SK-N-SH (cell line): ENCODE results near the gene SMG7. TPM values are rescaled to one million over a fixed set of nuclear protein-coding genes. Genes with fewer than 3 reads are reported as not detected.

Source experiments
- CTCF ChIA-PET: fragments of 300-600, 350-600 bp; formaldehyde crosslinking; extraction: SDS; loops from one replicate; lab custom pipeline; 2021; lab: Yijun Ruan, JAX
- POLR2A ChIA-PET: fragments of 350-600 bp; sonication (Branson Sonifier 250); formaldehyde crosslinking; extraction: SDS; loops from one replicate; lab custom pipeline; 2020; ENCODE audit warnings: antibody characterized with exemption, inconsistent platforms; lab: Yijun Ruan, JAX
- DNase-seq: peaks from one replicate; pipeline ENCODE4 v3.0.0; 2012
- H2AFZ ChIP-seq: fragments of 200-600 bp; sonication (generic); 2 replicates; pipeline ENCODE4 v1.8.1; 2016; ENCODE audit warnings: antibody characterized with exemption, mild to moderate bottlenecking, low read depth
- H3F3A ChIP-seq: fragments of 200-600 bp; sonication (generic); replicated peaks from 2 replicates; pipeline ENCODE3; 2016; ENCODE audit warnings: antibody characterized with exemption, mild to moderate bottlenecking; ENCODE audit not compliant: insufficient read depth
- H3K27ac ChIP-seq, 2 experiments: fragments of 200-500 bp in 1 of 2; fragments of 200-600 bp in 1 of 2; sonication (Bioruptor generic) in 1 of 2; sonication (generic), shearing (Covaris generic) in 1 of 2; 2 replicates each; pipeline versions ENCODE4 v1.5.1 to v1.6.1; 2014 to 2016; ENCODE audit warnings: low read depth in 2 of 2, inconsistent platforms in 1 of 2, low read length in 1 of 2, mild to moderate bottlenecking in 1 of 2, mixed read lengths in 1 of 2
- H3K27me3 ChIP-seq: fragments of 200-600 bp; sonication (generic), shearing (Covaris generic); 2 replicates; pipeline ENCODE4 v1.6.1; 2016; ENCODE audit warnings: mixed run types; ENCODE audit not compliant: insufficient read depth
- H3K36me3 ChIP-seq, 2 experiments: fragments of 200-500 bp in 1 of 2; fragments of 200-600 bp in 1 of 2; sonication (Bioruptor generic) in 1 of 2; sonication (generic) in 1 of 2; replicated peaks in 1 of 2; 2 replicates each; pipeline versions ENCODE3 to v1.5.1; 2014 to 2016; ENCODE audit warnings: low read length in 1 of 2, mild to moderate bottlenecking in 1 of 2; ENCODE audit not compliant: insufficient read depth in 2 of 2, control insufficient read depth in 1 of 2
- H3K4me1 ChIP-seq, 2 experiments: fragments of 200-500 bp in 1 of 2; fragments of 200-600 bp in 1 of 2; sonication (Bioruptor generic) in 1 of 2; sonication (generic), shearing (Covaris generic) in 1 of 2; 2 replicates each; pipeline versions ENCODE4 v1.5.1 to v1.6.1; 2014 to 2016; ENCODE audit warnings: low read depth in 1 of 2, low read length in 1 of 2, mixed run types in 1 of 2; ENCODE audit not compliant: insufficient read depth in 2 of 2, control insufficient read depth in 1 of 2
- H3K4me2 ChIP-seq: fragments of 200-600 bp; sonication (generic), shearing (Covaris generic); 2 replicates; pipeline ENCODE4 v1.6.1; 2017; ENCODE audit warnings: mixed run types
- H3K4me3 ChIP-seq, 2 experiments: fragments of 200-500 bp in 1 of 2; fragments of 200-600 bp in 1 of 2; sonication (Bioruptor generic) in 1 of 2; sonication (generic), shearing (Covaris generic) in 1 of 2; 2 replicates each; pipeline versions ENCODE4 v1.5.1 to v1.8.1; 2014 to 2016; ENCODE audit warnings: low read depth in 2 of 2, inconsistent platforms in 1 of 2, low read length in 1 of 2, mild to moderate bottlenecking in 1 of 2, mixed read lengths in 1 of 2, moderate library complexity in 1 of 2
- H3K79me2 ChIP-seq: fragments of 200-600 bp; sonication (generic); 2 replicates; pipeline ENCODE4 v1.8.1; 2017; ENCODE audit warnings: mild to moderate bottlenecking; ENCODE audit not compliant: insufficient read depth
- H3K9ac ChIP-seq: fragments of 200-600 bp; sonication (generic); 2 replicates; pipeline ENCODE4 v1.6.1; 2017; ENCODE audit warnings: mixed run types
- H3K9me2 ChIP-seq: fragments of 200-600 bp; sonication (generic); 2 replicates; pipeline ENCODE4 v1.6.1; 2017; ENCODE audit warnings: mixed run types
- H3K9me3 ChIP-seq: fragments of 200-600 bp; sonication (generic); 2 replicates; pipeline ENCODE4 v1.6.1; 2017; ENCODE audit warnings: mixed run types, mild to moderate bottlenecking, moderate library complexity
- H4K20me1 ChIP-seq: fragments of 200-600 bp; sonication (generic); 2 replicates; pipeline ENCODE4 v1.6.1; 2017; ENCODE audit warnings: mild to moderate bottlenecking, mixed run types; ENCODE audit not compliant: insufficient read depth
- CHD2 ChIP-seq: fragments of 150-350 bp; IDR thresholded peaks from 2 replicates; pipeline ENCODE4 v1.6.1; 2018; ENCODE audit warnings: low read length; ENCODE audit not compliant: partially characterized antibody
- FOSL2 ChIP-seq: IDR thresholded peaks from 2 replicates; pipeline ENCODE4 v1.4.0; 2012; ENCODE audit warnings: low read depth, mild to moderate bottlenecking, moderate library complexity, borderline replicate concordance
- FOXM1 ChIP-seq: IDR thresholded peaks from 2 replicates; pipeline ENCODE4 v1.4.0; 2012; ENCODE audit warnings: low read depth, mild to moderate bottlenecking
- MEF2A ChIP-seq: IDR thresholded peaks from 2 replicates; pipeline ENCODE4 v1.4.0; 2012; ENCODE audit warnings: low read depth, borderline replicate concordance
- NFIC ChIP-seq: IDR thresholded peaks from 2 replicates; pipeline ENCODE4 v1.4.0; 2012; ENCODE audit warnings: borderline replicate concordance
- NRF1 ChIP-seq: IDR thresholded peaks from 2 replicates; pipeline ENCODE4 v1.6.1; 2012; ENCODE audit warnings: low read depth, mild to moderate bottlenecking, low read length
- RAD21 ChIP-seq: IDR thresholded peaks from 2 replicates; pipeline ENCODE4 v1.6.1; 2012; ENCODE audit warnings: mild to moderate bottlenecking, low read length
- RXRA ChIP-seq: IDR thresholded peaks from 2 replicates; pipeline ENCODE4 v1.4.0; 2012; ENCODE audit warnings: low read depth, mild to moderate bottlenecking, borderline replicate concordance
- SMC3 ChIP-seq: IDR thresholded peaks from 2 replicates; pipeline ENCODE4 v1.6.1; 2012; ENCODE audit warnings: low read depth, low read length, improper control_type of control experiment
- TAF1 ChIP-seq: IDR thresholded peaks from 2 replicates; pipeline ENCODE4 v1.6.1; 2012; ENCODE audit warnings: low read depth, mild to moderate bottlenecking, low read length, moderate library complexity, borderline replicate concordance
- TCF12 ChIP-seq: IDR thresholded peaks from 2 replicates; pipeline ENCODE4 v1.4.0; 2012
- TEAD4 ChIP-seq: IDR thresholded peaks from 2 replicates; pipeline ENCODE4 v1.4.0; 2012; ENCODE audit warnings: mild to moderate bottlenecking, borderline replicate concordance; ENCODE audit not compliant: insufficient read depth
- YY1 ChIP-seq: IDR thresholded peaks from 2 replicates; pipeline ENCODE4 v1.4.0; 2012; ENCODE audit warnings: low read depth, mild to moderate bottlenecking
- WGBS: methylation state at CpG from one replicate; pipeline ENCODE4 v1.1.6; 2017; ENCODE audit warnings: low lambda C conversion rate; 5-methylcytosine and 5-hydroxymethylcytosine counted together
- polyA plus RNA-seq, 3 experiments: library from polyadenylated mRNA; depleted of rRNA; stranded (reverse); fragments of >200 nt; gene quantifications; 2 replicates each; pipeline ENCODE4 v1.2.3, GENCODE V29; 2012
- TF ChIP-seq, protein P1 (sequence below): fragments of 200-600 bp; sonication (generic); IDR thresholded peaks from 2 replicates; pipeline ENCODE4 v1.6.1; 2017; ENCODE audit warnings: antibody characterized with exemption, mild to moderate bottlenecking, moderate library complexity
- TF ChIP-seq, protein P2 (sequence below): IDR thresholded peaks from 2 replicates; pipeline ENCODE4 v1.6.1; 2012; ENCODE audit warnings: mild to moderate bottlenecking, low read depth, low read length, moderate library complexity
- TF ChIP-seq, protein P3 (sequence below): IDR thresholded peaks from 2 replicates; pipeline ENCODE4 v1.4.0; 2012; ENCODE audit warnings: low read depth
- TF ChIP-seq, protein P4 (sequence below): IDR thresholded peaks from 2 replicates; pipeline ENCODE4 v1.4.0; 2012; ENCODE audit warnings: low read depth, borderline replicate concordance
- TF ChIP-seq, protein P5 (sequence below): IDR thresholded peaks from 2 replicates; pipeline ENCODE4 v1.4.0; 2012; ENCODE audit warnings: low read depth, borderline replicate concordance
- TF ChIP-seq, protein P6 (sequence below): fragments of 150-350 bp; IDR thresholded peaks from 2 replicates; pipeline ENCODE4 v1.6.1; 2016; ENCODE audit warnings: mild to moderate bottlenecking, low read depth, low read length
- TF ChIP-seq, protein P7 (sequence below): fragments of 150-350 bp; IDR thresholded peaks from 2 replicates; pipeline ENCODE4 v1.6.1; 2017; ENCODE audit warnings: antibody characterized with exemption, low read length, low read depth, borderline replicate concordance

SMG7 gene
- polyA plus RNA-seq, 1 of the 3 experiments (the other 2 are of a cell fraction): 19.8 TPM

DNA sequence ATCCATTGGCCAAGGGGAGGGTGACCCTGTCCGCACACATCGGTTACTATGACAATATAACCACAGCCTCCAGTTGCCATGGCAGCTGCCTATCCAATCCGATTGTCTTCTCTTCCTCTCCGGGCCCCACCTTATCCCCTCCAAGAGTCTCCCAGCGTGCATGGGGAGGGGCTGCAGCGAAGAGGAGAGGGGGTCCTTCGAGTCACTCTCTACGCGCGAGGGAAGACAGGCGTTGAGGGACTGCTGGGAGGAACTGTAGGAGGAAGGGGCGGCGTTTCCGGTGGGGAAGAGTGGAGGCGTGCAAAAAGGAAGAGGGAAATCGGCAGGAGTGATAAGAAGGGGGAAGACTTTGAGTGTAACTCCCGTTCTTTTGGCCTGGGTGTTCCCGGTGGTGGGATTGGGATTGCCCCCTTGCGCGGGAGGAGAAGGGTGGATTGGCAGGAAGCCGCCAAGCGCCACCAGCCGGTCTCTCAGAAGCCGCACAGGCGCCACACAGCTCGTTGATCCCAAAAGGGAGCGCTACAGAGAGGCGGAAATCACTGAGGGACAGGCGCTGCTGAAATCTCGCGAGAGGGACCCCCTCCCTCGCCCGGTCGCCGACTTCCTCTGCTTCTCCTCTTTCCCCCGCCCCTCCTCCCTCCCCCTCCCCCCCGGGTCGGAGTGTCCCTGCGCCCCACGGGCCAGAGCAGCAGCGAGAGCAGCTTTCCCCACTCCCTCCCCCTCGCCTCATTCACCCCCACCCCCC lies 384 bp upstream of the SMG7 start:
- under 1% methylated on average over 40 of the region's 42 CpGs for WGBS
- peaks cover 8% of the 10 kb centered on the region for H3F3A ChIP-seq
- DNase-seq: peak; percentile 96
- peak overlapping the region; percentile 87 for H2AFZ ChIP-seq
- H4K20me1 ChIP-seq: peaks cover 33% of the 10 kb centered on the region
- no peaks in the 10 kb centered on the region for H3K9me3 ChIP-seq
- ChIA-PET CTCF (interaction anchor here (0.7 to 1.5 kb wide), 2 partner anchors 73 to 132 kb away, joined by 5 to 7 read pairs; no protein-coding TSS in a partner anchor), POLR2A (interaction anchor here (1.1 kb wide), 1 partner anchor 142 kb away, joined by 3 read pairs; no protein-coding TSS in a partner anchor)
- peak overlapping the region; percentile 83 to 96 for H3K4me3 ChIP-seq
- H3K79me2 ChIP-seq: peaks cover 45% of the 10 kb centered on the region
- H3K9ac ChIP-seq: peak overlapping the region; percentile 95
- peak overlapping the region; percentile 99 to 100 for H3K27ac ChIP-seq
- H3K27me3 ChIP-seq: no peaks in the 10 kb centered on the region
- no peaks in the 10 kb centered on the region for H3K9me2 ChIP-seq
- H3K4me1 ChIP-seq: peaks cover 0 to 4% of the 10 kb centered on the region in 2 experiments; a peak in 3 of 4 replicates
- H3K4me2 ChIP-seq: peak overlapping the region; percentile 88
- H3K36me3 ChIP-seq: peaks cover 0 to 5% of the 10 kb centered on the region in 2 experiments
- TF ChIP-seq FOSL2 (no peak), RAD21 (no peak), RXRA (no peak), NFIC (peak; percentile 14; the same call in 1 of the 2 replicates), TAF1 (peak; percentile 61; the same call in 1 of the 2 replicates), MEF2A (no peak), FOXM1 (no peak), YY1 (peak; percentile 63; the same call in 1 of the 2 replicates), TEAD4 (no peak), CHD2 (peak; percentile 98), TCF12 (0 out of 2 replicates have a peak, but pooled peaks have one; percentile 5), SMC3 (no peak; the same call in 1 of the 2 replicates), NRF1 (no peak)
- TF ChIP-seq, protein P1, sequence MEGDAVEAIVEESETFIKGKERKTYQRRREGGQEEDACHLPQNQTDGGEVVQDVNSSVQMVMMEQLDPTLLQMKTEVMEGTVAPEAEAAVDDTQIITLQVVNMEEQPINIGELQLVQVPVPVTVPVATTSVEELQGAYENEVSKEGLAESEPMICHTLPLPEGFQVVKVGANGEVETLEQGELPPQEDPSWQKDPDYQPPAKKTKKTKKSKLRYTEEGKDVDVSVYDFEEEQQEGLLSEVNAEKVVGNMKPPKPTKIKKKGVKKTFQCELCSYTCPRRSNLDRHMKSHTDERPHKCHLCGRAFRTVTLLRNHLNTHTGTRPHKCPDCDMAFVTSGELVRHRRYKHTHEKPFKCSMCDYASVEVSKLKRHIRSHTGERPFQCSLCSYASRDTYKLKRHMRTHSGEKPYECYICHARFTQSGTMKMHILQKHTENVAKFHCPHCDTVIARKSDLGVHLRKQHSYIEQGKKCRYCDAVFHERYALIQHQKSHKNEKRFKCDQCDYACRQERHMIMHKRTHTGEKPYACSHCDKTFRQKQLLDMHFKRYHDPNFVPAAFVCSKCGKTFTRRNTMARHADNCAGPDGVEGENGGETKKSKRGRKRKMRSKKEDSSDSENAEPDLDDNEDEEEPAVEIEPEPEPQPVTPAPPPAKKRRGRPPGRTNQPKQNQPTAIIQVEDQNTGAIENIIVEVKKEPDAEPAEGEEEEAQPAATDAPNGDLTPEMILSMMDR: no peak
- TF ChIP-seq, protein P2, sequence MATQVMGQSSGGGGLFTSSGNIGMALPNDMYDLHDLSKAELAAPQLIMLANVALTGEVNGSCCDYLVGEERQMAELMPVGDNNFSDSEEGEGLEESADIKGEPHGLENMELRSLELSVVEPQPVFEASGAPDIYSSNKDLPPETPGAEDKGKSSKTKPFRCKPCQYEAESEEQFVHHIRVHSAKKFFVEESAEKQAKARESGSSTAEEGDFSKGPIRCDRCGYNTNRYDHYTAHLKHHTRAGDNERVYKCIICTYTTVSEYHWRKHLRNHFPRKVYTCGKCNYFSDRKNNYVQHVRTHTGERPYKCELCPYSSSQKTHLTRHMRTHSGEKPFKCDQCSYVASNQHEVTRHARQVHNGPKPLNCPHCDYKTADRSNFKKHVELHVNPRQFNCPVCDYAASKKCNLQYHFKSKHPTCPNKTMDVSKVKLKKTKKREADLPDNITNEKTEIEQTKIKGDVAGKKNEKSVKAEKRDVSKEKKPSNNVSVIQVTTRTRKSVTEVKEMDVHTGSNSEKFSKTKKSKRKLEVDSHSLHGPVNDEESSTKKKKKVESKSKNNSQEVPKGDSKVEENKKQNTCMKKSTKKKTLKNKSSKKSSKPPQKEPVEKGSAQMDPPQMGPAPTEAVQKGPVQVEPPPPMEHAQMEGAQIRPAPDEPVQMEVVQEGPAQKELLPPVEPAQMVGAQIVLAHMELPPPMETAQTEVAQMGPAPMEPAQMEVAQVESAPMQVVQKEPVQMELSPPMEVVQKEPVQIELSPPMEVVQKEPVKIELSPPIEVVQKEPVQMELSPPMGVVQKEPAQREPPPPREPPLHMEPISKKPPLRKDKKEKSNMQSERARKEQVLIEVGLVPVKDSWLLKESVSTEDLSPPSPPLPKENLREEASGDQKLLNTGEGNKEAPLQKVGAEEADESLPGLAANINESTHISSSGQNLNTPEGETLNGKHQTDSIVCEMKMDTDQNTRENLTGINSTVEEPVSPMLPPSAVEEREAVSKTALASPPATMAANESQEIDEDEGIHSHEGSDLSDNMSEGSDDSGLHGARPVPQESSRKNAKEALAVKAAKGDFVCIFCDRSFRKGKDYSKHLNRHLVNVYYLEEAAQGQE: 0 out of 2 replicates have a peak, but pooled peaks have one; percentile 22
- TF ChIP-seq, protein P3, sequence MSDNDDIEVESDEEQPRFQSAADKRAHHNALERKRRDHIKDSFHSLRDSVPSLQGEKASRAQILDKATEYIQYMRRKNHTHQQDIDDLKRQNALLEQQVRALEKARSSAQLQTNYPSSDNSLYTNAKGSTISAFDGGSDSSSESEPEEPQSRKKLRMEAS: peak; percentile 68
- TF ChIP-seq, protein P4, sequence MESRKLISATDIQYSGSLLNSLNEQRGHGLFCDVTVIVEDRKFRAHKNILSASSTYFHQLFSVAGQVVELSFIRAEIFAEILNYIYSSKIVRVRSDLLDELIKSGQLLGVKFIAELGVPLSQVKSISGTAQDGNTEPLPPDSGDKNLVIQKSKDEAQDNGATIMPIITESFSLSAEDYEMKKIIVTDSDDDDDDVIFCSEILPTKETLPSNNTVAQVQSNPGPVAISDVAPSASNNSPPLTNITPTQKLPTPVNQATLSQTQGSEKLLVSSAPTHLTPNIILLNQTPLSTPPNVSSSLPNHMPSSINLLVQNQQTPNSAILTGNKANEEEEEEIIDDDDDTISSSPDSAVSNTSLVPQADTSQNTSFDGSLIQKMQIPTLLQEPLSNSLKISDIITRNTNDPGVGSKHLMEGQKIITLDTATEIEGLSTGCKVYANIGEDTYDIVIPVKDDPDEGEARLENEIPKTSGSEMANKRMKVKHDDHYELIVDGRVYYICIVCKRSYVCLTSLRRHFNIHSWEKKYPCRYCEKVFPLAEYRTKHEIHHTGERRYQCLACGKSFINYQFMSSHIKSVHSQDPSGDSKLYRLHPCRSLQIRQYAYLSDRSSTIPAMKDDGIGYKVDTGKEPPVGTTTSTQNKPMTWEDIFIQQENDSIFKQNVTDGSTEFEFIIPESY: peak; percentile 97
- TF ChIP-seq, protein P5, sequence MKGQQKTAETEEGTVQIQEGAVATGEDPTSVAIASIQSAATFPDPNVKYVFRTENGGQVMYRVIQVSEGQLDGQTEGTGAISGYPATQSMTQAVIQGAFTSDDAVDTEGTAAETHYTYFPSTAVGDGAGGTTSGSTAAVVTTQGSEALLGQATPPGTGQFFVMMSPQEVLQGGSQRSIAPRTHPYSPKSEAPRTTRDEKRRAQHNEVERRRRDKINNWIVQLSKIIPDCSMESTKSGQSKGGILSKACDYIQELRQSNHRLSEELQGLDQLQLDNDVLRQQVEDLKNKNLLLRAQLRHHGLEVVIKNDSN: peak; percentile 54
- TF ChIP-seq, protein P6, sequence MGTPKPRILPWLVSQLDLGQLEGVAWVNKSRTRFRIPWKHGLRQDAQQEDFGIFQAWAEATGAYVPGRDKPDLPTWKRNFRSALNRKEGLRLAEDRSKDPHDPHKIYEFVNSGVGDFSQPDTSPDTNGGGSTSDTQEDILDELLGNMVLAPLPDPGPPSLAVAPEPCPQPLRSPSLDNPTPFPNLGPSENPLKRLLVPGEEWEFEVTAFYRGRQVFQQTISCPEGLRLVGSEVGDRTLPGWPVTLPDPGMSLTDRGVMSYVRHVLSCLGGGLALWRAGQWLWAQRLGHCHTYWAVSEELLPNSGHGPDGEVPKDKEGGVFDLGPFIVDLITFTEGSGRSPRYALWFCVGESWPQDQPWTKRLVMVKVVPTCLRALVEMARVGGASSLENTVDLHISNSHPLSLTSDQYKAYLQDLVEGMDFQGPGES: no peak
- TF ChIP-seq, protein P7, sequence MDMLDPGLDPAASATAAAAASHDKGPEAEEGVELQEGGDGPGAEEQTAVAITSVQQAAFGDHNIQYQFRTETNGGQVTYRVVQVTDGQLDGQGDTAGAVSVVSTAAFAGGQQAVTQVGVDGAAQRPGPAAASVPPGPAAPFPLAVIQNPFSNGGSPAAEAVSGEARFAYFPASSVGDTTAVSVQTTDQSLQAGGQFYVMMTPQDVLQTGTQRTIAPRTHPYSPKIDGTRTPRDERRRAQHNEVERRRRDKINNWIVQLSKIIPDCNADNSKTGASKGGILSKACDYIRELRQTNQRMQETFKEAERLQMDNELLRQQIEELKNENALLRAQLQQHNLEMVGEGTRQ: no peak
